ENCODE data around the gene RHBDL2. TPM values are rescaled to one million over a fixed set of nuclear protein-coding genes. Genes with fewer than 3 reads are reported as not detected.

RHBDL2 gene
- total and polyA plus RNA-seq, 9 of the 15 experiments (the other 6 are each of a cell fraction or from before 2014, with no cell fraction given), result not detected

- TF ChIP-seq RERE (CRISPR knock-in tag; IDR thresholded peaks at IDR 0.05; ENCODE audit: borderline replicate concordance) (no peak), PURB (CRISPR knock-in tag; IDR thresholded peaks at IDR 0.05; ENCODE audit: low read depth) (no peak), BRD4 (IDR thresholded peaks at IDR 0.05) (no peak), KAT8 (IDR thresholded peaks at IDR 0.05; ENCODE audit: low read depth) (no peak), TRIM28 (IDR thresholded peaks at IDR 0.05) (peak; percentile 76; the same call in 1 of the 2 replicates), FOXJ3 (CRISPR knock-in tag; IDR thresholded peaks at IDR 0.05) (no peak), LCOR (CRISPR knock-in tag; IDR thresholded peaks at IDR 0.05) (no peak), ZNF263 (CRISPR knock-in tag; IDR thresholded peaks at IDR 0.05; ENCODE audit: borderline replicate concordance) (no peak), ZFP30 (CRISPR knock-in tag; IDR thresholded peaks at IDR 0.05; ENCODE audit: borderline replicate concordance) (no peak), FOSL1 (tag; conservative IDR thresholded peaks at IDR 0.05) (peak; percentile 41), BACH1 (tag; IDR thresholded peaks at IDR 0.05) (peak; percentile 58), ZNF57 (CRISPR knock-in tag; IDR thresholded peaks at IDR 0.05) (no peak), NCOR1 (IDR thresholded peaks at IDR 0.05) (0 out of 2 replicates have a peak, but pooled peaks have one; percentile 19), REST (IDR thresholded peaks at IDR 0.05; ENCODE audit: borderline replicate concordance) (no peak), REST (CRISPR knock-in tag; IDR thresholded peaks at IDR 0.05; ENCODE audit: low read depth) (no peak)
Measured at GRCh38 chr1:38958967-38959366, 17.3 kb upstream of the RHBDL2 start (continued).

Data from K562 (cell line).